Smooth muscle cell (in vitro differentiated cells): ENCODE results near the gene BCS1L. TPM values are rescaled to one million over a fixed set of nuclear protein-coding genes. Genes with fewer than 3 reads are reported as not detected.

Experiments used
- DNase-seq: peaks from one replicate; lab custom pipeline; 2025; ENCODE audit not compliant: unreplicated experiment; lab: John Stamatoyannopoulos, UW
- H2AFZ ChIP-seq: fragments of 200-600 bp; sonication (generic); 2 replicates; pipeline ENCODE4 v1.6.0; 2016; ENCODE audit warnings: antibody characterized with exemption, low read depth, mild to moderate bottlenecking
- H3F3A ChIP-seq: fragments of 200-600 bp; sonication (generic); 2 replicates; pipeline ENCODE4 v1.6.0; 2017; ENCODE audit warnings: antibody characterized with exemption, low read depth
- H3K27ac ChIP-seq: fragments of 200-600 bp; sonication (generic); 2 replicates; pipeline ENCODE4 v1.5.1; 2016; ENCODE audit warnings: low read depth, mild to moderate bottlenecking
- H3K27me3 ChIP-seq: fragments of 200-600 bp; sonication (generic); 2 replicates; pipeline ENCODE4 v1.6.1; 2016; ENCODE audit warnings: low read depth, mild to moderate bottlenecking
- H3K36me3 ChIP-seq: fragments of 200-600 bp; sonication (generic); 2 replicates; pipeline ENCODE4 v1.5.1; 2016; ENCODE audit warnings: low read depth
- H3K4me1 ChIP-seq: fragments of 200-600 bp; sonication (generic); 2 replicates; pipeline ENCODE4 v1.5.1; 2016; ENCODE audit warnings: low read depth
- H3K4me2 ChIP-seq: fragments of 200-600 bp; sonication (generic); 2 replicates; pipeline ENCODE4 v1.6.0; 2016; ENCODE audit warnings: mild to moderate bottlenecking
- H3K4me3 ChIP-seq: fragments of 200-600 bp; sonication (generic); 2 replicates; pipeline ENCODE4 v1.5.1; 2016; ENCODE audit warnings: mild to moderate bottlenecking
- H3K79me2 ChIP-seq: fragments of 200-600 bp; sonication (generic); 2 replicates; pipeline ENCODE4 v1.6.0; 2016; ENCODE audit warnings: low read depth, mild to moderate bottlenecking
- H3K9ac ChIP-seq: fragments of 200-600 bp; sonication (generic); 2 replicates; pipeline ENCODE4 v1.6.0; 2016; ENCODE audit warnings: low read depth
- H3K9me3 ChIP-seq: fragments of 200-600 bp; sonication (generic); replicated peaks from 2 replicates; pipeline ENCODE4 v1.5.1; 2016; ENCODE audit warnings: low read depth
- H4K20me1 ChIP-seq: fragments of 200-600 bp; sonication (generic); 2 replicates; pipeline ENCODE4 v1.6.0; 2016; ENCODE audit warnings: low read depth
- CTCF ChIP-seq: fragments of 200-600 bp; sonication (generic); IDR thresholded peaks from 2 replicates; pipeline ENCODE4 v1.5.1; 2017; ENCODE audit warnings: borderline replicate concordance, mild to moderate bottlenecking, antibody characterized with exemption; ENCODE audit not compliant: insufficient read depth, poor library complexity, severe bottlenecking
- WGBS: methylation state at CpG from one replicate; pipeline ENCODE4 v1.1.7; 2016; ENCODE audit warnings: low lambda C conversion rate; 5-methylcytosine and 5-hydroxymethylcytosine counted together
- polyA plus RNA-seq: library from polyadenylated mRNA; unstranded; fragments of >200 nt; fragmentation: Nextera tagmentation; extraction: Ambion mirVana; gene quantifications from 2 replicates; pipeline ENCODE4 v1.2.1, GENCODE V29; 2016
- total RNA-seq: library from RNA; depleted of rRNA; stranded (reverse); fragments of >200 nt; gene quantifications from 2 replicates; pipeline ENCODE4 v1.2.3, GENCODE V29; 2014

BCS1L gene
- total and polyA plus RNA-seq, 2 experiments from 2014 or later: 23.8 to 39.5 TPM

DNA sequence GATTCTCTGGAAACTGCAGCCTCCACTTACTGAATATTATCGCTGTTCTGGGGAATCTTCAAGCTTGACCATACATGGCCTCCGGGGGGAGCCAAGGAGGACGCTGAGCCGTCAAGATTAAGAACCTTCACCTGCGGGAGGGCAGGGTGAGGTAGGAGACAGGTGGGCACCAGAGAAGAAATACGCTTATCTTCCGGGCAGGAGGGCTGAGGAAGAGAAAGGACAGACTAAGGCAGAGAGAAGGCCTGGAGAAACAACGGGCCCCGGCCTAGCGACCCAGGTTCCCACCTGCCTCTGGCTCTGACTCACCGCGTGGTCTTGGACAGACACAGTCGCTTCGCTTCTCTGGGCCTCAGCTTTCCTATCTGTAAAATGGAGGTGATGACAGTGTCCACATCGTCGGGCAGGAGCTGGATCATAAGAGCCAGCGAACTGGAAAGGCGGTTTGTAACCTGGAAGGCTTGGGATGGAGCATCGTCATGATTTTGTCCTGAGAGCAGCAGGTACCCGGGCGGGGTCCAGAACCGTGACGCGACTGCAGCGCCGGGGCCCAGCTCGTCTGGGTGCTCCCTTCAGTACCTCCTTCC, 719 bp upstream of the BCS1L start:
- TF ChIP-seq CTCF: peak; percentile 34
- Histone ChIP-seq H3K27ac (no peak overlapping the region), H4K20me1 (no peaks in the 10 kb centered on the region), H3K9ac (peak overlapping the region; percentile 21), H3K27me3 (no peaks in the 10 kb centered on the region), H3K36me3 (no peaks in the 10 kb centered on the region), H3K9me3 (no peaks in the 10 kb centered on the region), H3K4me1 (peaks cover 6% of the 10 kb centered on the region), H3F3A (peaks cover 3% of the 10 kb centered on the region), H3K4me2 (peak overlapping the region; percentile 83), H2AFZ (peak overlapping the region; percentile 92), H3K4me3 (peak overlapping the region; percentile 88), H3K79me2 (peaks cover 12% of the 10 kb centered on the region)
- WGBS: 3% methylated on average over 27 of the region's 27 CpGs
- DNase-seq: no peak

GRCh38 chr2:218659988-218660358, 490 bp downstream of the BCS1L start:
- Histone ChIP-seq H2AFZ (peak overlapping the region; percentile 92), H3K9me3 (no peaks in the 10 kb centered on the region), H3K27me3 (no peaks in the 10 kb centered on the region), H3K27ac (no peak overlapping the region), H3K4me3 (peak overlapping the region; percentile 88), H3K79me2 (peaks cover 8% of the 10 kb centered on the region), H3K4me2 (peak overlapping the region; percentile 83), H3K9ac (no peak overlapping the region), H3K36me3 (no peaks in the 10 kb centered on the region), H4K20me1 (no peaks in the 10 kb centered on the region), H3F3A (peaks cover 3% of the 10 kb centered on the region), H3K4me1 (peaks cover 6% of the 10 kb centered on the region)
- 27% methylated on average over 8 of the region's 8 CpGs for WGBS
- no peak for TF ChIP-seq CTCF
- no peak for DNase-seq

- Histone ChIP-seq H4K20me1 (no peaks in the 10 kb centered on the region), H3F3A (peaks cover 3% of the 10 kb centered on the region), H3K27me3 (no peaks in the 10 kb centered on the region), H3K9ac (no peak overlapping the region), H3K79me2 (peaks cover 5% of the 10 kb centered on the region), H2AFZ (no peak overlapping the region), H3K27ac (no peak overlapping the region), H3K4me2 (no peak overlapping the region), H3K4me1 (peaks cover 6% of the 10 kb centered on the region), H3K36me3 (peaks cover 5% of the 10 kb centered on the region), H3K9me3 (no peaks in the 10 kb centered on the region), H3K4me3 (no peak overlapping the region)
- DNase-seq: no peak
- 94% methylated on average over 7 of the region's 7 CpGs for WGBS
- TF ChIP-seq CTCF: no peak
These were observed 2.9 kb downstream of the BCS1L start for GRCh38 chr2:218662377-218662776.

DNA sequence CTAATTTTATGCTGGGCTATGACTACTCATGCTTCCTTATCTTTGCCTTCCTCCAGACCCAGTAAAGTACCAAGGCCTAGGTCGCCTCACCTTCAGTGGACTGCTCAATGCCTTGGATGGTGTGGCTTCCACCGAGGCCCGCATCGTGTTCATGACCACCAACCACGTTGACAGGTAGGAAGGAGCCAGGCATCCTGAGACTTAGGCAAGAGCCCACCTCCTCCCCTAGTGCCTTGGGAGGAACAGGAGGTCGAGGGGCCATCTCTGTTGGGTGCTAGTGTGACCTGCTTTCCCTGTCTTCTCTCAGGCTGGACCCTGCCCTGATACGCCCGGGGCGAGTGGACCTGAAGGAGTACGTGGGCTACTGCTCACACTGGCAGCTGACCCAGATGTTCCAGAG, 3.3 kb downstream of the BCS1L start:
- no peak for TF ChIP-seq CTCF
- Histone ChIP-seq H3K4me2 (no peak overlapping the region), H3K4me3 (no peak overlapping the region), H3K9me3 (no peaks in the 10 kb centered on the region), H2AFZ (no peak overlapping the region), H3K79me2 (peaks cover 4% of the 10 kb centered on the region), H3F3A (peaks cover 3% of the 10 kb centered on the region), H3K9ac (no peak overlapping the region), H3K27ac (no peak overlapping the region), H3K27me3 (no peaks in the 10 kb centered on the region), H3K4me1 (peaks cover 6% of the 10 kb centered on the region), H3K36me3 (peaks cover 5% of the 10 kb centered on the region), H4K20me1 (no peaks in the 10 kb centered on the region)
- DNase-seq: no peak
- 96% methylated on average over 10 of the region's 10 CpGs for WGBS
